B cell (primary cell): Measurements from ENCODE around the gene GATA3.

Experiments used
- CTCF ChIP-seq: fragments of 200-600 bp; IDR thresholded peaks from one replicate; pipeline ENCODE4 v1.8.0; 2022; ENCODE audit warnings: antibody characterized with exemption, mild to moderate bottlenecking
- EZH2 ChIP-seq: IDR thresholded peaks from 2 replicates; pipeline ENCODE4 v1.6.1; 2012; ENCODE audit warnings: borderline replicate concordance, low read depth, mild to moderate bottlenecking, moderate library complexity, low read length; ENCODE audit not compliant: insufficient read depth, poor library complexity, severe bottlenecking

- TF ChIP-seq CTCF = no peak
- TF ChIP-seq EZH2 = peak; percentile 60
Observed at GRCh38 chr10:8036506-8037198, 17.8 kb upstream of the GATA3 start.
